Fibroblast of pulmonary artery (primary cell): ENCODE data around the gene ATXN1.

ENCODE experiments used
- DNase-seq: peaks from one replicate; pipeline ENCODE4 v3.0.0-alpha.2; 2010; ENCODE audit warnings: low read depth
- H3K4me3 ChIP-seq: replicated peaks from 2 replicates; pipeline ENCODE4 v1.5.1; 2011; ENCODE audit warnings: low read depth, mild to moderate bottlenecking, control low read depth, low read length, moderate library complexity
- CTCF ChIP-seq: IDR thresholded peaks from 2 replicates; pipeline ENCODE4 v1.5.1; 2011; ENCODE audit warnings: mild to moderate bottlenecking, control low read depth, low read length, inconsistent platforms; ENCODE audit errors: missing control alignments

Gene ATXN1

DNA sequence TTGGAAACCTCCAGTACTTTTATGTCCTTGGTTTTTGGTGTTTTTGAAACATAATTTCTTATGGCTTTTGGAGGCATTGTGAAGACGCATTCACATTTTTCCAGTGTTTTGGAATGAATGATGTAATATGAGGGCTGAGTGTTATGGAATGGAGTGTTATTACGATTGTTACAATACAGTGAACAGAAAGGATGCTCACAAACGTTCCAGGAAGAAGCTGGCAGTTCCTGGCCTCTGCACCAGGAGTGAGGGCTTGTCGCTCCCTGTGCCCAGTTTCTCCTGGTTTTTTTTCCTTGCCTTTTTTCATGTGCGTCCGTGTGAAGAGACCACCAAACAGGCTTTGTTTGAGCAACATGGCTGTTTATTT lies 502.6 kb downstream of the ATXN1 start:
- no peak overlapping the region for H3K4me3 ChIP-seq
- no peak for DNase-seq
- no peak for TF ChIP-seq CTCF

- peak; percentile 34 for DNase-seq
- no peak overlapping the region for H3K4me3 ChIP-seq
- TF ChIP-seq CTCF, result no peak
These were observed 503.1 kb downstream of the ATXN1 start for GRCh38 chr6:16257999-16258708.

DNA sequence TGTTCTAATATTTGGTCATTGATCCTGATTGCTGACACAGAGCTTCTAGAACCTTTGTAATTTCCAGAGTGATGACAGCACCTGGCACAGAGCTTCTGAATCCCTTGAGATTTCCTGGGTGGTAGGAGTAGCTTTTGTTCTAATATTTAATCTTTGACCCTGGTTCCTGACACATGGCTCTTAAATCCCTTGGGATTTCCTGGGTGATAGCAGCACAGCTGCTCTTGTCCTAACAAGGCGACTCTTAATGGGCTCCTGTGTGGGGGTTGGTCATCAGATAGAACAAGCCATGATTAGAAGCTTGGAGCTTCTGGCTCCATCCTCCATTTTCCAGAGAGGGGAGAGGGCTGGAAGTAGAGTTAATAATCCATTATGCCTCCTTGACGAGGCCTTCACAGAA lies 504.5 kb downstream of the ATXN1 start:
- TF ChIP-seq CTCF, result no peak
- no peak overlapping the region for H3K4me3 ChIP-seq
- no peak for DNase-seq

DNA sequence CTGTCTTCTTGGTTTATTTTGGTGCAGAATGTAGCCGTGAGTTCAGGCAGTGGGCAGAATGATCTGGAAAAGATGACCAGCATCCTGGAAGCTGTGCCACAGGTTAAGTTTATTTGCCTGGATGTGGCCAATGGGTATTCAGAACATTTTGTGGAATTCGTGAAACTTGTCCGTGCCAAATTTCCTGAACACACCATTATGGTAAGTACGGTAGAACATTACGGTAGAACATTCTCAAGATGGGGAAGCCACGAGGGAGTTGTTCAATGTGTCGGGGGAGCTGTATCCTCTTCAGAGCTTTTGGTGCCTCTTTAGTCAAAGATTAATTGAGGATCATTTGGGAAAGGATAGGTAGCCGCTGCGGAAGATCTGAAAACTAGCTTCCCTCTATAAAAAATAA lies 506.7 kb downstream of the ATXN1 start:
- DNase-seq, result no peak
- no peak for TF ChIP-seq CTCF
- H3K4me3 ChIP-seq, result no peak overlapping the region

GRCh38 chr6:16253399-16254144 lies 507.7 kb downstream of the ATXN1 start:
- no peak for TF ChIP-seq CTCF
- no peak for DNase-seq
- H3K4me3 ChIP-seq, result no peak overlapping the region

DNA sequence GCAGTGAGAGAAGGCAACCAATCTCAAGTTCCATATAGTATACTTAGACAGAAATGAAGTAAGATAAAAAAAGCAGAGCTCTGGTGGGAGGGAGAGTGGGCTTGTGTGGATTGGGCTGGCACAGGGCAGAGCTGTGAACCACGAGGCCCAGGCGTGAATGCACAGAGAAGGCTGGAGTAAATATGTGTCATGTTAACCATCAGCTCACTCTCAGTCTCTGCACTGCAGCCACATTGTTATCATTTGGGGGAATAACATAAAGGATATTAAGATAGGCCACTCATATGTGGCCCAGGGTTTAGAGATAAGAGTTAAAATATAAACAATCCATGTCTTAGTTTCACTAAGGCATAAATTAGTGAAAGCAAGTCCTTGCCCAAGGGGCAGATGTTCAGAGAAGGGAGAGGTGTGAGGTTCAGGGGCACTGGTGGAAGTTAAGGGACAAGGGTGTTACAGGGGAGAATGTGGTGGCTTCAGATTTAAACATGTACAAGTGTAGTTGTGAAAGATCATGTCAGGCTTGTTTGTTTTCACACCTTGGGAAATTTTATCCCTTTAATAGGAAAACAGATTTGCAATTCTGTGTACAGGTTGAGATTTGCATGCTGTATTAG lies 508.5 kb downstream of the ATXN1 start:
- DNase-seq, result no peak

More for the DNA sequence above, 508.5 kb downstream of the ATXN1 start:
- no peak for TF ChIP-seq CTCF
- no peak overlapping the region for H3K4me3 ChIP-seq
